Activated CD8-positive, alpha-beta memory T cell treated with anti-CD3 and anti-CD28 coated beads, Interleukin-2, amount 50 U/mL, for 1 hour (primary cell): Measurements from ENCODE around the gene PRKCA.

Source experiments
- DNase-seq: peaks from one replicate; pipeline ENCODE4 v3.0.0-alpha.2; 2020; ENCODE audit errors: extremely low read depth

Gene PRKCA

GRCh38 chr17:66776999-66777688 lies 474.7 kb downstream of the PRKCA start:
- DNase-seq = no peak

- DNase-seq = no peak
Measured at GRCh38 chr17:66777689-66778225, 475.3 kb downstream of the PRKCA start.

GRCh38 chr17:66778531-66779236 lies 476.3 kb downstream of the PRKCA start:
- no peak for DNase-seq

GRCh38 chr17:66779237-66779606 lies 476.8 kb downstream of the PRKCA start:
- no peak for DNase-seq

GRCh38 chr17:66781135-66781534 lies 478.7 kb downstream of the PRKCA start:
- no peak for DNase-seq

- no peak for DNase-seq
Measured at GRCh38 chr17:66782851-66783250, 480.4 kb downstream of the PRKCA start.

- DNase-seq = no peak
Measured at GRCh38 chr17:66783656-66784381, 481.4 kb downstream of the PRKCA start.

GRCh38 chr17:66784621-66785364 lies 482.4 kb downstream of the PRKCA start:
- DNase-seq = no peak

- no peak for DNase-seq
Measured at GRCh38 chr17:66786107-66786506, 483.7 kb downstream of the PRKCA start.

- no peak for DNase-seq
Measured at GRCh38 chr17:66787914-66788313, 485.5 kb downstream of the PRKCA start.

GRCh38 chr17:66789093-66789492 lies 486.7 kb downstream of the PRKCA start:
- DNase-seq = no peak

- no peak for DNase-seq
Measured at GRCh38 chr17:66789961-66790437, 487.6 kb downstream of the PRKCA start.

- DNase-seq = no peak
Measured at GRCh38 chr17:66790501-66791061, 488.2 kb downstream of the PRKCA start.

GRCh38 chr17:66791347-66791746 lies 488.9 kb downstream of the PRKCA start:
- DNase-seq = no peak

- DNase-seq = no peak
Measured at GRCh38 chr17:66793814-66794213, 491.4 kb downstream of the PRKCA start.

- DNase-seq = no peak
Measured at GRCh38 chr17:66795486-66795885, 493.1 kb downstream of the PRKCA start.

GRCh38 chr17:66799849-66800537 lies 497.6 kb downstream of the PRKCA start:
- DNase-seq = no peak

GRCh38 chr17:66803474-66803951 lies 501.1 kb downstream of the PRKCA start:
- DNase-seq = no peak

GRCh38 chr17:66805567-66805966 lies 503.2 kb downstream of the PRKCA start:
- DNase-seq = no peak

GRCh38 chr17:66807182-66807581 lies 504.8 kb downstream of the PRKCA start:
- DNase-seq = no peak

GRCh38 chr17:66809408-66809807 lies 507.0 kb downstream of the PRKCA start:
- DNase-seq = no peak
